ENCODE measurements around the gene CEP112.
"Not testable (repeated sequence)": the region's sequence is repeated elsewhere in the genome, so short reads cannot be mapped to it uniquely, and the experiment has no call there.

CEP112 gene

GRCh38 chr17:66087073-66087472 lies 104.9 kb downstream of the CEP112 start:
- DNase-seq (ENCODE audit: insufficient read length, low spot score) (no peak), FAIRE-seq (no peak)

- DNase-seq (ENCODE audit: insufficient read length, low spot score) (no peak), FAIRE-seq (no peak)
Observed at GRCh38 chr17:66085221-66085620, 106.7 kb downstream of the CEP112 start.

DNA sequence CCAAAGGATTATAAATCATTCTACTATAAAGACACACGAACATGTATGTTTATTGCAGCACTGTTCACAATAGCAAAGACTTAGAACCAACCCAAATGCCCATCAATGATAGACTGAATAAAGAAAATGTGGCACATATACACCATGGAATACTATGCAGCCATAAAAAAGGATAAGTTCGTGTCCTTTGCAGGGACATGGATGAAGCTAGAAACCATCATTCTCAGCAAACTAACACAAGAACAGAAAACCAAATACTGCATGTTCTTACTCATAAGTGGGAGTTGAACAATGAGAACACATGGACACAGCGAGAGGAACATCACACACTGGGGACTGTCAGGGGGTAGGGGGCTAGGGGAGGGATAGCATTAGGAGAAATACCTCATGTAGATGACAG lies 111.3 kb downstream of the CEP112 start:
- FAIRE-seq; DNase-seq (ENCODE audit: insufficient read length, low spot score): not testable (repeated sequence)

DNA sequence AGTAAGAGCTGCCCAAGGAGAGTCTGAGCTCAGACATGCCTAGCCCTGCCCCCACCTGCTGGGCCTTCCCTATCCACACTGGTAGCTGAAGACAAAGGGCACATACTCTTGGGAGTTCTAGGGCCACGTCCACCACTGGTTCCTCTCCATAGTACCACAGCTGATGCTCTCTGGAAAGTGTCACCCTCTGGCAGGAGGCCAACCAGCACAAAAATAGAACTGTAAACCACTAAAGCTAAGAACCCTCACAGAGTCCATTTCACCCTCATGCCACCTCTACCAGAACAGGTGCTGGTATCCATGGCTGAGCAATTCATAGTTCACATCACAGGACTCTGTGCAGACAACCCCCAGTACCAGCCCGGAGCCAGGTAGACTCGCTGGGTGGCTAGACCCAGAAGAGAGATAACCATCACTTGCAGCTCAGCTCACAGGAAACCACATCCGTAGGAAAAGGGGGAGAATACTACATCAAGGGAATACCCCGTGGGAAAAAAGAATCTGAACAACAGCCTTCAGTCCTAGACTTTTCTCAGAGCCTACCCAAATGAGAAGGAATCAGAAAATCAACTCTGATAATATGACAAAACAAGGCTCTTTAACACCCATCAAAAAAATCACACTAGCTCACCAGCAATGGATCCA lies 115.3 kb downstream of the CEP112 start:
- no peak for DNase-seq (ENCODE audit: insufficient read length, low spot score)
- no peak for FAIRE-seq

DNA sequence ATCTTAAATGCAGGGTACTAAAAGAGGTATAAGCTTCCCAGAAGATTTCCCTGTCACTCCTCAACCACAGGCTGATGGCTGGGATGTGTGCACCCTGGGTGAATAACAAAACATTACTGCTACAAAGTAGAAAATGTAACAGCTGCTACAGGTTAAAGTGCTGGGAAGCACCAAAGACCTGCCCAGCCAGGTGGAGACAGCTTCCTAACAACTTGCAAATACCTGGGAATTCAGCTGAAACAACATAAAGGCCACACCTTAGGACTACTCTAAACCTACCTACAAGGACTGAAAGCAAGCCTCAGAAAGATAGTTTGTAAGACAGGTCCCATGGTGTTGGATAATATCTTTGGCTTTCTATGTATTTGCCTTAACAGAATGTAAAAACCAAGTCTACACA lies 118.5 kb downstream of the CEP112 start:
- no peak for DNase-seq (ENCODE audit: insufficient read length, low spot score)
- peak; percentile 57 for FAIRE-seq

DNA sequence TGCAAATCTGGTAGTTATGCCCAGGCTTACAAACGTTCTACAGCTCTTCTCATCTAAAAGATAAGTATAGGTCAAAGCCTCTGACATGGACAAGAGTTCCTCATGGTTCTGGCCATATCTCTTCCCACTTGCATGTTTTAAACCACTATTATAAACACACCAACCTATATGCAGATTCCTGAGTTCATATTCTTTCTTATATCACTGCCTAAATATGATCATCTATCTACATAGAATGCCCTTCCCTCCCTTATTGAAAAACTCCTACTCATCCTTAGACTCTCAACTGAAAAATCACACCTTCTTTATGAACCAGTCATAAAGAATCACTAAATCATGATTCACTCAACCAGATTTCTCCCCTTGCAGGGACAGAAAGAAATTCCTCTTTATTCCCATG lies 128.2 kb downstream of the CEP112 start:
- FAIRE-seq (no peak), DNase-seq (ENCODE audit: insufficient read length, low spot score) (no peak)

GRCh38 chr17:66056148-66056547 lies 135.8 kb downstream of the CEP112 start:
- FAIRE-seq = no peak

DNA sequence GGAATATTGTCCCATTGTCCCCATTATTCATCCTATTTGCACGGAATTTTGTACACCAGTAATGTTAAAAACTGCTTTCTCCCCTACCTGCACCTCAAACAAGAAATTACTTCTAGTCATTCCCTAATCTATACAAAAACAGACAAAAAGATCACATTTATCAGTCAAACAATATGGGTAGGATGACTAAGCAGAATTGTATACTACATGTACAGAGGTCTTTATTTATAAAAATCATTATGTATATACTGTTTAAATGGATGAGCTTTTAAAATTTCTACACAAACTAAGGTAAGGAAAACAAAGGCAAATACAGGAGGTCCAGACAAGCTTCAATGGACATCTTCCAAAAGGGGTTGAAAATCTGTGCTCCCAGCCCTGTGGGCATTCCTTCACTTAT lies 137.7 kb downstream of the CEP112 start:
- DNase-seq (ENCODE audit: insufficient read length, low spot score) = no peak
- no peak for FAIRE-seq

More at GRCh38 chr17:66056148-66056547, 135.8 kb downstream of the CEP112 start:
- DNase-seq (ENCODE audit: insufficient read length, low spot score) = no peak

DNA sequence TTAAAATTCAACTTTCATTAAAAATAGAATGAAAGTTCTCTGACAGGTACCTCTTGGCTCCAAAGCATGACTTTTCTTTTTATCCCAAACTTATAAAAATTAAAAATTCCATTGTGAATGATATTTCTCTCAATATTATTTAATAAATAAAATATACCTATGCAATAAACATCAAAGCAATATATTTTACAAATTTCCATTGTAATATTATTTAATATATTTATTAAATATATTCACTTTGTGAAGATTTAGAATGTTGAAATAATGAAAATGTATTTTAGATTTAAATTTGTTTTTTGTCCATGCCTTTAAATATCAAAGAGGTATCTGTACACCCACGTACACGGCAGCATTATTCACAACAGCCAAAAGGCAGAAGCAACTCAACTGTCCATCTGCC lies 147.8 kb downstream of the CEP112 start:
- FAIRE-seq (no peak), DNase-seq (ENCODE audit: insufficient read length, low spot score) (no peak)

DNA sequence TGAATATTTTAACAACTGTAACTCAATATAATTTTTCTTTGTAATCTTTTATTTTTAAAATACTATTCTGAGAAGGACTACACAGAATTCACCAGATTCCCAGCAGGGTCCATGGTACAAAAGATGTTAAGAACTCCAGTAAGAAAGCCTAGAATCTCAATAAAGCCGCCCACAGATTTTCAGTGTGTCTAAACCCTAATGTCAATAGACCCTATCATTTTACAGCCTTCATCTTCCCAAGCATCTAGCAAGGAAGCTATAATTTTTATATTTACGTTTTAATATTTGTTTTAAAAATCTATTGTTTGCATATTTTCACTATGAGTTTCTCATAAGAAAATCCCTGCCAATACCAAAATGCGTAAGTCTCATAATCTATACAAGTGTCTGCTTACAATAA lies 148.5 kb downstream of the CEP112 start:
- DNase-seq (ENCODE audit: insufficient read length, low spot score) = no peak
- FAIRE-seq = no peak

GRCh38 chr17:66040402-66040801 lies 151.5 kb downstream of the CEP112 start:
- FAIRE-seq (no peak), DNase-seq (ENCODE audit: insufficient read length, low spot score) (no peak)

GRCh38 chr17:66038125-66038524 lies 153.8 kb downstream of the CEP112 start:
- no peak for FAIRE-seq

DNA sequence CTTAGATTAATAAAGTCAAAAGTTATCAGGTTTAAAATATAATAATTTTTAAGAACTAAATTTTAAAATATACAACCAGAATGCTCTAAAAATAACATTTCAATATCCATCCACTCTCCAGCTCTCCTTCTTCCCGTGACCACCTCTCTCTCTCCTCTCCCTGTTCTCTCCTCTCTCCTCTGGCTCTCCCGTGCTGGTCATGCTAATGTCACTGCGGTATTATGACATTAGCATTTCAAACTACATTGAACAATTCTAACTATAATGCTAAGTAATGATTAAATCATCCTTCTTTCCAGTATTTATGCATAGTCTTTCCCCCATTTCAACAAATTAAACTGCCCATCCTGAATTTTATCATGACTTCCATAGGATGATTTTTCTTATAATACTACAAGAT lies 154.7 kb downstream of the CEP112 start:
- DNase-seq (ENCODE audit: insufficient read length, low spot score) (no peak), FAIRE-seq (no peak)

More at GRCh38 chr17:66038125-66038524, 153.8 kb downstream of the CEP112 start:
- DNase-seq (ENCODE audit: insufficient read length, low spot score) = no peak

- FAIRE-seq (no peak), DNase-seq (ENCODE audit: insufficient read length, low spot score) (no peak)
Observed at GRCh38 chr17:66032082-66032712, 159.7 kb downstream of the CEP112 start.

DNA sequence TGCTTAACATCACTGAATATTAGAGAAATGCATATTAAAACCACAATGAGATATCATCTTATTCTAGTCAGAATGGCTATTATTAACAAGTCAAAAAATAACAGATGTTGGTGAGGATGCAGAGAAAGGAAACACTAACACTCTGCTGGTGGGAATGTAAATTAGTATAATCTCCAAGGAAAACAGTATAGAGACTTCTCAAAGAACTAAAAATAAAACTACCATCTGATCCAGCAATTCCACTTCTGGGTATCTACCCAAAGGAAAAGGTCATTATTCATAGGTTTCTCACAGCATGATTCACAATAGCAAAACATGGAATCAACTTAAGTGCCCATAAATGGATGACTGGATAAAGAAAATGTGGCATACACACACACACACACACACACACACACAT lies 166.4 kb downstream of the CEP112 start:
- DNase-seq (ENCODE audit: insufficient read length, low spot score) = no peak
- no peak for FAIRE-seq

DNA sequence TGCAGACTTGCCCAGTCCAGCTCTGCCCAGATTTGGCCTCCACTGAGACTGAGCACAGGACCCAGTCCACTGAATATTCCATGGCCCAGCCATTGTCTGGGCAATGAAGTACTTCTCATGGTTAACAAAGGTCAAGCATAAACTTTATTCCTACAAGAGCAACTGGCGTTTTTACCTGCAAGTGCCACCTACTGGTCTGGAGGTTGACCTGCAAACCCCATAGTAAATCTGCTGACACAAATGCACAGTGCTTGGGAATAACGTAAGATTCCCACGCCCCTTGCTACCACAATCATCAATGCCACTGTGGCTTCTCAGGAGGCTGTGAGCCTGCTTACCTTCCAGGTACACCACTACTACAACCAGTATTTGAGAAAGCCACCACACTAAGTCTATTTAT lies 170.2 kb downstream of the CEP112 start:
- no peak for DNase-seq (ENCODE audit: insufficient read length, low spot score)
- FAIRE-seq = peak; percentile 26

GRCh38 chr17:66018786-66019185 lies 173.1 kb downstream of the CEP112 start:
- DNase-seq (ENCODE audit: insufficient read length, low spot score) (no peak), FAIRE-seq (no peak)

DNA sequence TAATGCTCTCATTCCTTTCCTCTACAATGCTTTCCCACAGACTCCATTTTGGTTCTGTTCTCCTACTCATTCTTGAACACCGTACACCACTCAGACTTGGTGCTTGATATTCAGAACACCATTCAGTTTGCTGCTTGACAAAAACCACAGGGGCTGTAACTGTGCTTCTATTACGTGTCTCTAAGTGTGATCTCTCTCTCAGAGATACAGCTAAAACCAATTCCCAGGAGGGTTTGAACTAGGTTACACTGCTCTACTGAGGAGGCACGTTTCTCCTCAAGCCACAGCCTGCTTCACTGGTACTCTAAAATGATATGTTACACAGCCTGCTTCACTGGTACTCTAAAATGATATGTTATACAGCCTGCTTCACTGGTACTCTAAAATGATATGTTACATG lies 175.7 kb downstream of the CEP112 start:
- FAIRE-seq (peak; percentile 81), DNase-seq (ENCODE audit: insufficient read length, low spot score) (no peak)

GRCh38 chr17:66008680-66009079 lies 183.3 kb downstream of the CEP112 start:
- FAIRE-seq (no peak), DNase-seq (ENCODE audit: insufficient read length, low spot score) (no peak)

DNA sequence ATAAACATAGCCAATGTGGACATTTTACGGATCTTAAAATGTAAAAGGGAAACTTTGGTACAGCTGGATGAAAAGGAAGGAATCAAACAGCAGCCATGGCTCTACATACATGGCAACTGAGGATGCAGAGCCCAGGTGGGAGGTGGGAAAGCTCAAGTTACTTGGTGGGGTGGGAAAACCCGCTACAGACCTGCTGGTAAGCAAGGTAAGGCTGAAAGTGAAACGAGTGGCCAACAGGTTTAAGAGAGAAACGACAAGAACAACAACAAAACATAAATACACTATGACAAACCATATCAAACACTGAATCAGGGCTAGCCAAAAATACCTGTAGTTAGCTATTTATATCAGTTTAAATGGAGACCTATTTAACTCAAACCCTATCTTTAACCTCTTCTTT lies 185.3 kb downstream of the CEP112 start:
- DNase-seq (ENCODE audit: insufficient read length, low spot score) = no peak
- no peak for FAIRE-seq

DNA sequence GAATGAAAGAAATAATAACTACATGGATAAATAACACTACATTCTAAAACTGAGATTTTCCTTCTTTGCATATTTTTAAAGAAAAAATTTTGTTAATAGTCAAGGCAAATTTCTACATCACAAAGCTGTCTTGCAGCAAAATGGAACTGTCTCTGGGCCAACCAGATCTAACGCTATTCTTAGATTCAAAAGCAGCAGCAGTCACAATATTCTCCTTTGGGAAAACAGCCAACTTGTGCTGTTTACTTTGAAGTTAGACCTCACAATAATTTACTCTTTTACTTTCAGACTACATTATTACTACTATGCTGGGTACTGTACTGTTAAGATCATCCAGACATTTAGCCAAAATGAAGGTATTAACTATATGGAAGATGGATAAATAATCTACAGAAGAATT lies 189.1 kb downstream of the CEP112 start:
- FAIRE-seq = no peak
- DNase-seq (ENCODE audit: insufficient read length, low spot score) = no peak

DNA sequence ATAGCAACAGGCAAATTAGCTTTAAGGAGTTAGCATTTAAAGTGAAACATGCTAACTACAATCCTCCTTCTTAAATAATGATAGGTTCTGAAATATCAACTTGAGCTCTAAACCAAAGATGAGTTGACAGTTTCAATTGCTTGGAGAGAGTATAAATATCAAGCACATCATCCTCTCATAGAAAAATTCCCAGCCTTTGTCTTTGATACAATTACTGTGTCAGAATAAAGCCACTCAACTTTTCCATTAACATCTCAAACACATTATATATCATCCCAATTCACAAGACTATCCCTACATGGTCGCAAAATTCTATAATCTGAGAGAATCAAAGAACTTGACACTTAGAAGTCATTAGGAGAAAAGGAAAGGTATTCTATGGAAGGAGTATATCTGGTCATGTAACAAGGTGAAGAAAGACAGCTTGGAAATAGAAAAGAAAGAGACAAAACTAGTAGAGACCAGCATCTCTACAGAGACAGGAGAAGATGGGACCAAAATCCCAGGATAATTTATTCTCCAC lies 189.8 kb downstream of the CEP112 start:
- DNase-seq (ENCODE audit: insufficient read length, low spot score) (no peak), FAIRE-seq (no peak)

All from HTR-8/SVneo (cell line).